ENCODE measurements around the gene APMAP. TPM values are rescaled to one million over a fixed set of nuclear protein-coding genes. Genes with fewer than 3 reads are reported as not detected.

The APMAP gene
- polyA plus RNA-seq, 3 donors, result 92.7 to 98.7 (median 97.6) TPM

- DNase-seq (ENCODE audit: extremely low read depth in 1 of 11, low read depth in 9 of 11, low spot score in 4 of 11), result no peak
Measured at GRCh38 chr20:24996449-24997377, 4.2 kb upstream of the APMAP start.

- DNase-seq (ENCODE audit: extremely low read depth in 1 of 11, low read depth in 9 of 11, low spot score in 4 of 11), result no peak
Measured at GRCh38 chr20:24995741-24996448, 3.3 kb upstream of the APMAP start.

DNA sequence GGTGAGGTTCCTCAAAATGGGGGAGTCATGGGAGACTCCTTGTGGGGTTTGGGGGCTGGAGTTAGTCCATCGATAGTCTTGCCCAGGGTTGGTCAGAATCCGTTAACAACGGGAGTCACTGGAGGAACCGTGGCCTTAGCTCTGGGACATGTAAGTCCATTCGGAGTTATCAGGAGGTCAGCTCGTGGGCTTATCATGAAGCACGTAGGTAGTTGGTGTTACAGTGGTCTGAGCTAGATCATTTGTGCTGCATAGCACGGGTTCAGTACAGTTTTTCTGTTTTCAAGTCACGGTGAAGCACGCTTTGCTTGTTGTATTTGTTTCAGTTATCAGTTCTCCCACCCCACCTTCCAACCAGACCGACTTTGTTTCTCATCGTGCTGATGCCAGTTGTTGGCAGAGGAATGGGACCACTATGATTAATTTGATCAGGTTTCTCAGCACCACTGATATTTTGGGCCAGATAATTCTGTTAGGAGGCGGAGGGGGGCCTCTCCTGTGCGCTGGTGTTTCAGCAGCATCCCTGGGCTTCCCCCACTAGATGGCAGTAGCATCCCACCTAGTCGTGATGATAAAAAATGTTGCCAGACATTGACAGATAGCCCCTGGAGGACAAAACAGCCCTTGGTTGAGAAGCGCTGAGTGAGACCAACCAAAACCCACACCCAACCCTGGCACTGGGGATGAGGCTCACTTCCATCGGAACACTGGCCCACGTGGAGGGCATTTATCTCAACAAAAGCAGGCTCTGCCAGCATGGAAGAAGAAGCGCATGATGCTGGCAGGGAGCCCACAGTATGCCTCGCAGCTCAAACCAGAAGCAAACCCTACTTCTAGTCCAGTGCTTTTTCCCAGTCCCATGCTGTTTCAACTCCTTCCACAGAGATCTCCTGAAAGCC, 2.2 kb upstream of the APMAP start:
- DNase-seq (ENCODE audit: extremely low read depth in 1 of 11, low read depth in 9 of 11, low spot score in 4 of 11), result peak in 8 of 11 donors; percentile 58 to 78 (median 66)

DNA sequence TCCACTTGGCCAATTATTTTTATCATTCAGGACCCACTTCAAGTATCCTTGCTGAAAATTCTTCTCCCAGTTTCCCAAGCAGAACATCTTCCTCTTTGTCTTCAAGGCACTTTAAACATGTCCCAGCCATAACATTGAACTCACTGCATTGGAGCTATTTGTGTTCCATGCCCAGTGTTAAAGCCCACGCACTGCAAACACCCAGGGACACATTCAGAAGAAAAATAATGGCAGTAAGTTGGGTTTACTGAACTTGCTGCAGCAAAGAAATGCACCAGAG, 1.6 kb upstream of the APMAP start:
- no peak for DNase-seq (ENCODE audit: extremely low read depth in 1 of 11, low read depth in 9 of 11, low spot score in 4 of 11)

- DNase-seq (ENCODE audit: extremely low read depth in 1 of 11, low read depth in 9 of 11, low spot score in 4 of 11), result peak in 2 of 11 donors; percentile 23 to 51
Measured at GRCh38 chr20:24993337-24994185, 1.0 kb upstream of the APMAP start.

- peak in 1 of 11 donors; percentile 18 for DNase-seq (ENCODE audit: extremely low read depth in 1 of 11, low read depth in 9 of 11, low spot score in 4 of 11)
Measured at GRCh38 chr20:24991897-24992486, 559 bp downstream of the APMAP start.

- no peak for DNase-seq (ENCODE audit: extremely low read depth in 1 of 11, low read depth in 9 of 11, low spot score in 4 of 11)
Measured at GRCh38 chr20:24990810-24991252, 1.7 kb downstream of the APMAP start.

DNA sequence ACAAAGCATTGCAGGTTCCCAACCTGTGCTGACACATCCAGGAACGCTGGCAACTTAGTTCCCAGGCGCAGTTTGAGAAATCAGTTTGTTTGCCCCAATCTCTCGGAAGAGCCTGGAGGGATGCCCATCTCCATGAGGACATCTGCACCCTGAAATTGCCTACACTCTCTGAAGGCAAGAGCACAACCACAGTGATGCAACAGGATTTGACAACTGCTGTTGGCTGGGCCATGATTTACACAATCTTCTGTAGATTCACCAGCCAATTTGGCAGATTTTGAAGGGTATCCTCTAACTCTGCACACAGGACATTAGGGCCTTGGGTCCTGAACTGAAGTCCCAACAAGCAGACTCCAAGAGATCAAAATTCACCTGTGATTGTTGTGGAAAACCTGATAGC, 3.4 kb downstream of the APMAP start:
- DNase-seq (ENCODE audit: extremely low read depth in 1 of 11, low read depth in 9 of 11, low spot score in 4 of 11), result no peak

GRCh38 chr20:24987873-24988835, 4.4 kb downstream of the APMAP start:
- DNase-seq (ENCODE audit: extremely low read depth in 1 of 11, low read depth in 9 of 11, low spot score in 4 of 11), result no peak

DNA sequence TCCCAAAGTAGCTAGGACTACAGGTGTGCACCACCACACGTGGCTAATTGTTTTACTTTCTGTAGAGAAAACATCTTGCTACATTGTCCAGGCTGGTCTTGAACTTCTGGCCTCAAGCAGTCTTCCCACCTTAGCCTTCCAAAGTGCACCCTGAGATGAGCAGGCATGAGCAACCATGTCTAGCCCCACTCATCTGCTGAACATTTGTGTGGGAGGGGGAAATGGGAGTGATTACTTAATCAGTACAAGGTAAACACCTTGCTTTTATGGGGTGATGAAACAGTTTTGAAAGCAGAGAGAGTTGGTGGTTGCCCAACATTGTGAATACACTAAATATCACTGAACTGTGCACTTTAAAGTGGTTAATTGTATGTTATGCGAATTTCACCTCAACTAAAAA, 5.3 kb downstream of the APMAP start:
- no peak for DNase-seq (ENCODE audit: extremely low read depth in 1 of 11, low read depth in 9 of 11, low spot score in 4 of 11)

GRCh38 chr20:24986436-24987015, 6.0 kb downstream of the APMAP start:
- DNase-seq (ENCODE audit: extremely low read depth in 1 of 11, low read depth in 9 of 11, low spot score in 4 of 11), result no peak

- DNase-seq (ENCODE audit: extremely low read depth in 1 of 11, low read depth in 9 of 11, low spot score in 4 of 11), result no peak
Measured at GRCh38 chr20:24985802-24986201, 6.7 kb downstream of the APMAP start.

DNA sequence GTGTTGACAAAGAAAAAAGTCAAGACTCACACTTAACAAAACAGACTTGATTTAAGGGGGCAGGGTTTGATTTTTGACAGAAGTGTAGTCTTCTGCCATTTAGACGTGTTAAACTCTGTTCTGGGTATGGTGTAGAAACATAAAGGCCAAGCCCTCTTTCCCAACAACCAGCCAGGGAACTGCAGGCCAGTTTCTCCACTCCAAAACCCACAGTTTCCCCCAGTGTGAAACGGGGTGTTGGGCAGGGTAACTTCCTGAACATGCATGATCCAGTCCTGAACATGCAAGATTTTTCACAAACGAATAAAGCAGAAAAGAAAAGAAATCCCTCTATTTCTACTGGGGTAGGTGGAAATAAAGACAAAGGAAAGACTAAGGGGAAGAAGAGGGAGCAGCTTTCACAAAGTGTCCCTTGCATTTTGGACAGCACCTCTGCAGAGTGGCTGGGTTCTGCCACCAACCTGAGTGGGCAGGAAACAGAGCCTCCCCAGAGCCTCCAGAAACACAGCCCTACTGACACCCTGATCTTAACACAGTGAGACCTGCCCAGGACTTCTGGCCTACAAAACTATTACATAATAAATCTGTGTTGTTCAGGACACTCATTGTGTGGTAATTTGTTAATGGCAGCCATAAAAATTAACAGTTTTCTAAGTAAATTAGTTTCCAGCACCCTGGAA, 7.5 kb downstream of the APMAP start:
- no peak for DNase-seq (ENCODE audit: extremely low read depth in 1 of 11, low read depth in 9 of 11, low spot score in 4 of 11)

GRCh38 chr20:24983896-24984295, 8.7 kb downstream of the APMAP start:
- no peak for DNase-seq (ENCODE audit: extremely low read depth in 1 of 11, low read depth in 9 of 11, low spot score in 4 of 11)

DNA sequence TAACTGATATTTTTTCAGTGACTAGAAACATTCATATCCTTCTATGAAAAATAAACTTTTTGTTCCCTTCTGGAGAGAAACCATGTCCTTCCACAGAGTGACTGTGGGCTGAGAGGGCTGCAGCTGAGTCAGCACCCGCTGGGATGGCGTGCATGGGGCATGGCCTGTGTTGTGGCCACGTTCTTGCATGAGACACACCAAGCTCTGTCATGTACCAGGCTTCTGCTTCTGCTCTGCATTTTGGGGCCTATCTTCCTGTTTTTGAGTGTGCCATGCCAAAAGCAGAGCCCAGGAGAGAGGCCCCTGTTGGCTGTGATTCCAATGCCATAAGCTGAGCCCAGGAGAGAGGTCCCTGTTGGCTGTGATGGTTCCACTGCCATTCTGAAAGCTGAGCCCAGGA, 10.8 kb downstream of the APMAP start:
- DNase-seq (ENCODE audit: extremely low read depth in 1 of 11, low read depth in 9 of 11, low spot score in 4 of 11), result no peak

GRCh38 chr20:24981282-24981681, 11.3 kb downstream of the APMAP start:
- no peak for DNase-seq (ENCODE audit: extremely low read depth in 1 of 11, low read depth in 9 of 11, low spot score in 4 of 11)
